GM23338 (cell line): ENCODE results near the gene SBF2. TPM values are rescaled to one million over a fixed set of nuclear protein-coding genes. Genes with fewer than 3 reads are reported as not detected.

Source experiments
- ATAC-seq: fragments of 200-7000 bp; cut with Tn5 transposase; 3 replicates; pipeline ENCODE4 v1.9.1; 2020
- DNase-seq: peaks from one replicate; pipeline ENCODE4 v3.0.0-alpha.2; 2015; ENCODE audit warnings: low spot score
- H2AFZ ChIP-seq: fragments of 200-600 bp; sonication (generic); 2 replicates; pipeline ENCODE4 v1.8.0; 2016; ENCODE audit warnings: antibody characterized with exemption, mild to moderate bottlenecking, moderate library complexity
- H3F3A ChIP-seq: fragments of 200-600 bp; sonication (generic); replicated peaks from 2 replicates; pipeline ENCODE4 v1.8.0; 2017; ENCODE audit warnings: antibody characterized with exemption, mixed run types, low read depth
- H3K27ac ChIP-seq: fragments of 200-600 bp; sonication (generic); 2 replicates; pipeline ENCODE4 v1.6.1; 2016; ENCODE audit warnings: low read depth
- H3K27me3 ChIP-seq: fragments of 200-600 bp; sonication (generic); 2 replicates; pipeline ENCODE4 v1.8.0; 2016; ENCODE audit warnings: mild to moderate bottlenecking, mixed run types, moderate library complexity; ENCODE audit not compliant: insufficient read depth
- H3K36me3 ChIP-seq: fragments of 200-600 bp; sonication (generic); 2 replicates; pipeline ENCODE4 v1.8.0; 2016; ENCODE audit warnings: mild to moderate bottlenecking; ENCODE audit not compliant: insufficient read depth
- H3K4me1 ChIP-seq: fragments of 200-600 bp; sonication (generic); 2 replicates; pipeline ENCODE4 v1.8.0; 2016; ENCODE audit warnings: mild to moderate bottlenecking, moderate library complexity; ENCODE audit not compliant: insufficient read depth
- H3K4me2 ChIP-seq: fragments of 200-600 bp; sonication (generic); 2 replicates; pipeline ENCODE4 v1.7.1; 2017; ENCODE audit warnings: mixed run types
- H3K4me3 ChIP-seq: fragments of 200-600 bp; sonication (generic); 2 replicates; pipeline ENCODE4 v1.6.1; 2016; ENCODE audit warnings: mixed run types
- H3K79me2 ChIP-seq: fragments of 200-600 bp; sonication (generic); replicated peaks from 2 replicates; pipeline ENCODE4 v1.8.0; 2017; ENCODE audit warnings: mild to moderate bottlenecking; ENCODE audit not compliant: insufficient read depth
- H3K9me2 ChIP-seq: fragments of 200-600 bp; sonication (generic); 2 replicates; pipeline ENCODE4 v1.8.0; 2017; ENCODE audit not compliant: insufficient read depth
- H4K20me1 ChIP-seq: fragments of 200-600 bp; sonication (generic); replicated peaks from 2 replicates; pipeline ENCODE4 v1.8.0; 2017; ENCODE audit warnings: mild to moderate bottlenecking; ENCODE audit not compliant: insufficient read depth
- H3K27ac Mint-ChIP-seq: 2 replicates; pipeline ENCODE4 v1.8.0; 2020; ENCODE audit warnings: inconsistent platforms, mild to moderate bottlenecking, moderate library complexity, mixed read lengths
- H3K27me3 Mint-ChIP-seq: 3 replicates; pipeline ENCODE4 v1.8.0; 2022; ENCODE audit warnings: low read depth, mild to moderate bottlenecking, moderate library complexity, mixed read lengths, inconsistent platforms; ENCODE audit not compliant: insufficient read depth, poor library complexity
- H3K36me3 Mint-ChIP-seq: 3 replicates; pipeline ENCODE4 v1.8.0; 2021; ENCODE audit warnings: low read depth, mild to moderate bottlenecking, inconsistent platforms, moderate library complexity, mixed read lengths
- H3K4me1 Mint-ChIP-seq: 3 replicates; pipeline ENCODE4 v1.8.0; 2020; ENCODE audit warnings: mild to moderate bottlenecking, inconsistent platforms, mixed read lengths
- H3K4me3 Mint-ChIP-seq: 3 replicates; pipeline ENCODE4 v1.8.0; 2021; ENCODE audit warnings: moderate library complexity, mild to moderate bottlenecking, inconsistent platforms, mixed read lengths
- H3K9me3 Mint-ChIP-seq: 3 replicates; pipeline ENCODE4 v1.8.0; 2020; ENCODE audit warnings: moderate library complexity, mild to moderate bottlenecking, inconsistent platforms, mixed read lengths
- CREB1 ChIP-seq: fragments of 250-450 bp; sonication (Bioruptor Pico); IDR thresholded peaks from 2 replicates; pipeline ENCODE4 v1.5.0; 2020; ENCODE audit warnings: low read depth, mild to moderate bottlenecking, moderate library complexity
- CTCF ChIP-seq, 2 experiments: fragments of 200-600 bp in 1 of 2; sonication (generic) in 1 of 2; conservative IDR thresholded peaks; 2 replicates each; pipeline versions ENCODE4 v1.5.1 to v1.6.1; 2016 to 2017; ENCODE audit warnings: antibody characterized with exemption in 2 of 2, low read depth in 2 of 2, mild to moderate bottlenecking in 2 of 2, moderate library complexity in 1 of 2
- EZH2phosphoT487 ChIP-seq: fragments of 200-600 bp; sonication (generic); IDR thresholded peaks from one replicate; pipeline ENCODE4 v1.8.1; 2018; ENCODE audit warnings: antibody characterized with exemption; ENCODE audit not compliant: unreplicated experiment
- POLR2AphosphoS5 ChIP-seq: IDR thresholded peaks from 2 replicates; pipeline ENCODE4 v1.6.1; 2016; ENCODE audit warnings: antibody characterized with exemption, low read depth
- STAT1 ChIP-seq: IDR thresholded peaks from one replicate; pipeline ENCODE4 v1.6.1; 2016; ENCODE audit warnings: antibody characterized with exemption; ENCODE audit not compliant: unreplicated experiment
- ZNF114 ChIP-seq: fragments of 250-450 bp; sonication (Bioruptor Pico); IDR thresholded peaks from 2 replicates; pipeline ENCODE4 v1.5.0; 2020; ENCODE audit warnings: mild to moderate bottlenecking, moderate library complexity
- ZNF331 ChIP-seq: fragments of 250-450 bp; sonication (Bioruptor Pico); IDR thresholded peaks from 2 replicates; pipeline ENCODE4 v1.5.0; 2020; ENCODE audit warnings: low read depth, mild to moderate bottlenecking, moderate library complexity
- ZNF462 ChIP-seq: fragments of 250-450 bp; sonication (Bioruptor Pico); IDR thresholded peaks from 2 replicates; pipeline ENCODE4 v1.5.0; 2020; ENCODE audit warnings: mild to moderate bottlenecking, moderate library complexity
- polyA plus RNA-seq: library from polyadenylated mRNA; unstranded; fragments of >200 nt; fragmentation: Nextera tagmentation; extraction: Ambion mirVana; gene quantifications from 2 replicates; pipeline ENCODE4 v1.2.1, GENCODE V29; 2016
- total RNA-seq: library from RNA; depleted of rRNA; stranded (reverse); fragments of >200 nt; shearing (Covaris generic); gene quantifications from 2 replicates; pipeline ENCODE4 v1.2.3, GENCODE V29; 2014

SBF2 gene
- total and polyA plus RNA-seq, 2 experiments from 2014 or later, result 25.6 to 53.5 TPM

- no peak overlapping the region for H3K4me3 Mint-ChIP-seq
- DNase-seq (peak; percentile 20), ATAC-seq (no peak)
- no peaks in the 10 kb centered on the region for H3F3A ChIP-seq
- H4K20me1 ChIP-seq, result no peaks in the 10 kb centered on the region
- H3K79me2 ChIP-seq, result no peaks in the 10 kb centered on the region
- H3K36me3 ChIP-seq, result no peaks in the 10 kb centered on the region
- H3K4me1 Mint-ChIP-seq, result peaks cover 32% of the 10 kb centered on the region
- 0 out of 2 replicates have a peak overlapping the region, but pooled peaks have one; percentile 13 for H3K4me2 ChIP-seq
- no peaks in the 10 kb centered on the region for H3K9me3 Mint-ChIP-seq
- no peak overlapping the region for H2AFZ ChIP-seq
- H3K9me2 ChIP-seq, result no peaks in the 10 kb centered on the region
- H3K27me3 ChIP-seq, result no peaks in the 10 kb centered on the region
- H3K27ac ChIP-seq, result no peak overlapping the region
- no peak overlapping the region for H3K4me3 ChIP-seq
- TF ChIP-seq EZH2phosphoT487 (no peak), CTCF (conservative IDR thresholded peaks at IDR 0.05; ENCODE audit: low read depth in 2 of 2) (no peak), POLR2AphosphoS5 (no peak), ZNF331 (no peak), STAT1 (no peak), ZNF114 (no peak), ZNF462 (no peak), CREB1 (no peak)
- H3K4me1 ChIP-seq, result peaks cover 29% of the 10 kb centered on the region
- peaks cover 2% of the 10 kb centered on the region for H3K27me3 Mint-ChIP-seq
- H3K36me3 Mint-ChIP-seq, result no peaks in the 10 kb centered on the region
- peak overlapping the region; percentile 46 for H3K27ac Mint-ChIP-seq
These were observed 272.5 kb downstream of the SBF2 start for GRCh38 chr11:10021563-10021962.
